Natural killer cell treated with Interleukin-12 subunit alpha and Interleukin-12 subunit beta and Interleukin-15 and Interleukin-18, amount 100 ng/mL, for 72 hours (primary cell): ENCODE measurements around the gene FGF22. TPM values are rescaled to one million over a fixed set of nuclear protein-coding genes. Genes with fewer than 3 reads are reported as not detected.
"Not testable (repeated sequence)": the region's sequence is repeated elsewhere in the genome, so short reads cannot be mapped to it uniquely, and the experiment has no call there.

ENCODE experiments used
- ATAC-seq, 2 donors: fragments of 150-1000 bp; cut with Tn5 transposase in 1 of 2; sonication (Bioruptor Pico), chemical (Tn5 transposase) in 1 of 2; 2 replicates each; pipeline ENCODE4 v1.10.0; 2021
- DNase-seq: peaks from one replicate; pipeline ENCODE4 v3.0.0; 2022; ENCODE audit warnings: low spot score
- H3K27ac Mint-ChIP-seq, 2 donors: 1 replicate in 1 of 2; 2 replicates in 1 of 2; pipeline ENCODE4 v1.8.0; 2022; ENCODE audit warnings: mixed read lengths in 2 of 2, mild to moderate bottlenecking in 1 of 2, moderate library complexity in 1 of 2
- H3K27me3 Mint-ChIP-seq, 2 donors: 1 replicate in 1 of 2; 2 replicates in 1 of 2; pipeline ENCODE4 v1.8.0; 2022; ENCODE audit warnings: mixed read lengths in 2 of 2
- H3K36me3 Mint-ChIP-seq: one replicate; pipeline ENCODE4 v1.8.0; 2022; ENCODE audit warnings: mixed read lengths
- H3K4me1 Mint-ChIP-seq, 2 donors: 1 replicate in 1 of 2; 2 replicates in 1 of 2; pipeline ENCODE4 v1.8.0; 2022; ENCODE audit warnings: low read depth in 2 of 2, mixed read lengths in 2 of 2, mild to moderate bottlenecking in 1 of 2
- H3K4me3 Mint-ChIP-seq: one replicate; pipeline ENCODE4 v1.8.0; 2022; ENCODE audit warnings: mixed read lengths
- H3K9me3 Mint-ChIP-seq: 2 replicates; pipeline ENCODE4 v1.8.0; 2022; ENCODE audit warnings: mixed read lengths
- total RNA-seq, 2 donors: library from RNA; stranded (reverse); gene quantifications; one replicate each; pipeline ENCODE4 v1.2.3, GENCODE V29; 2022

The FGF22 gene
- total RNA-seq, 2 donors from 2014 or later, result not detected

GRCh38 chr19:612941-613340 lies 26.7 kb upstream of the FGF22 start:
- DNase-seq (no peak), ATAC-seq (no peak)
- Mint-ChIP-seq H3K9me3 (no peaks in the 10 kb centered on the region), H3K36me3 (no peaks in the 10 kb centered on the region), H3K27me3 (peaks cover 0 to 9% of the 10 kb centered on the region in 2 donors), H3K4me1 (peaks cover 11 to 19% of the 10 kb centered on the region in 2 donors), H3K27ac (no peak overlapping the region), H3K4me3 (no peak overlapping the region)

GRCh38 chr19:613732-614567 lies 25.7 kb upstream of the FGF22 start:
- no peak for DNase-seq
- Mint-ChIP-seq H3K4me3 (no peak overlapping the region), H3K4me1 (peaks cover 11 to 19% of the 10 kb centered on the region in 2 donors), H3K36me3 (no peaks in the 10 kb centered on the region), H3K9me3 (no peaks in the 10 kb centered on the region), H3K27me3 (peaks cover 0 to 9% of the 10 kb centered on the region in 2 donors), H3K27ac (no peak overlapping the region)
- ATAC-seq, result no peak

- no peak overlapping the region for H3K27ac Mint-ChIP-seq
- H3K4me3 Mint-ChIP-seq, result no peak overlapping the region
- peaks cover 11 to 16% of the 10 kb centered on the region in 2 donors for H3K4me1 Mint-ChIP-seq
- peaks cover 0 to 9% of the 10 kb centered on the region in 2 donors for H3K27me3 Mint-ChIP-seq
- no peaks in the 10 kb centered on the region for H3K36me3 Mint-ChIP-seq
- no peaks in the 10 kb centered on the region for H3K9me3 Mint-ChIP-seq
- DNase-seq, result no peak
- ATAC-seq, result no peak
Measured at GRCh38 chr19:615619-616018, 24.1 kb upstream of the FGF22 start.

- DNase-seq (no peak), ATAC-seq (no peak)
- no peak overlapping the region for H3K4me3 Mint-ChIP-seq
- H3K4me1 Mint-ChIP-seq, result peaks cover 6 to 11% of the 10 kb centered on the region in 2 donors
- no peaks in the 10 kb centered on the region for H3K9me3 Mint-ChIP-seq
- no peaks in the 10 kb centered on the region for H3K36me3 Mint-ChIP-seq
- H3K27ac Mint-ChIP-seq, result no peak overlapping the region
- peaks cover 0 to 6% of the 10 kb centered on the region in 2 donors for H3K27me3 Mint-ChIP-seq
Measured at GRCh38 chr19:616062-616700, 23.5 kb upstream of the FGF22 start.

- Mint-ChIP-seq H3K27ac (no peak overlapping the region), H3K4me1 (peaks cover 0 to 7% of the 10 kb centered on the region in 2 donors), H3K4me3 (no peak overlapping the region), H3K9me3 (no peaks in the 10 kb centered on the region), H3K36me3 (no peaks in the 10 kb centered on the region), H3K27me3 (peaks cover 0 to 6% of the 10 kb centered on the region in 2 donors)
- ATAC-seq (no peak), DNase-seq (no peak)
Measured at GRCh38 chr19:616747-617526, 22.7 kb upstream of the FGF22 start.

- H3K27me3 Mint-ChIP-seq, result peaks cover 0 to 6% of the 10 kb centered on the region in 2 donors
- H3K4me3 Mint-ChIP-seq, result no peak overlapping the region
- no peak overlapping the region for H3K27ac Mint-ChIP-seq
- H3K9me3 Mint-ChIP-seq, result no peaks in the 10 kb centered on the region
- no peaks in the 10 kb centered on the region for H3K36me3 Mint-ChIP-seq
- H3K4me1 Mint-ChIP-seq, result peaks cover 0 to 7% of the 10 kb centered on the region in 2 donors
- DNase-seq (no peak), ATAC-seq (no peak)
Measured at GRCh38 chr19:617551-618246, 22.0 kb upstream of the FGF22 start.

- Mint-ChIP-seq H3K27ac (no peak overlapping the region), H3K27me3 (peaks cover 0 to 6% of the 10 kb centered on the region in 2 donors), H3K36me3 (no peaks in the 10 kb centered on the region), H3K4me1 (peaks cover 0 to 2% of the 10 kb centered on the region in 2 donors), H3K4me3 (no peak overlapping the region), H3K9me3 (no peaks in the 10 kb centered on the region)
- DNase-seq (no peak), ATAC-seq (no peak)
Measured at GRCh38 chr19:618247-618619, 21.4 kb upstream of the FGF22 start.

- peaks cover 0 to 2% of the 10 kb centered on the region in 2 donors for H3K4me1 Mint-ChIP-seq
- H3K4me3 Mint-ChIP-seq, result no peak overlapping the region
- H3K36me3 Mint-ChIP-seq, result no peaks in the 10 kb centered on the region
- DNase-seq, result no peak
- no peak overlapping the region for H3K27ac Mint-ChIP-seq
- H3K27me3 Mint-ChIP-seq, result peaks cover 0 to 6% of the 10 kb centered on the region in 2 donors
- no peaks in the 10 kb centered on the region for H3K9me3 Mint-ChIP-seq
- no peak for ATAC-seq
Measured at GRCh38 chr19:618674-619285, 20.9 kb upstream of the FGF22 start.

GRCh38 chr19:619286-620002 lies 20.2 kb upstream of the FGF22 start:
- Mint-ChIP-seq H3K4me1 (peaks cover 0 to 2% of the 10 kb centered on the region in 2 donors), H3K27ac (no peak overlapping the region), H3K9me3 (no peaks in the 10 kb centered on the region), H3K36me3 (no peaks in the 10 kb centered on the region), H3K4me3 (no peak overlapping the region), H3K27me3 (peaks cover 0 to 4% of the 10 kb centered on the region in 2 donors)
- ATAC-seq (no peak), DNase-seq (no peak)

GRCh38 chr19:620166-620862 lies 19.4 kb upstream of the FGF22 start:
- Mint-ChIP-seq H3K9me3 (no peaks in the 10 kb centered on the region), H3K4me1 (peaks cover 0 to 2% of the 10 kb centered on the region in 2 donors), H3K27ac (no peak overlapping the region), H3K27me3 (no peaks in the 10 kb centered on the region), H3K4me3 (no peak overlapping the region), H3K36me3 (no peaks in the 10 kb centered on the region)
- DNase-seq (no peak), ATAC-seq (no peak)

- not testable (repeated sequence) for H3K27me3 Mint-ChIP-seq, H3K27ac Mint-ChIP-seq, H3K36me3 Mint-ChIP-seq, DNase-seq, H3K4me1 Mint-ChIP-seq, H3K4me3 Mint-ChIP-seq, H3K9me3 Mint-ChIP-seq, ATAC-seq
Measured at GRCh38 chr19:621191-621590, 18.5 kb upstream of the FGF22 start.

- no peaks in the 10 kb centered on the region for H3K9me3 Mint-ChIP-seq
- ATAC-seq (no peak), DNase-seq (no peak)
- no peak overlapping the region for H3K27ac Mint-ChIP-seq
- H3K4me3 Mint-ChIP-seq, result no peak overlapping the region
- H3K4me1 Mint-ChIP-seq, result peaks cover 0 to 3% of the 10 kb centered on the region in 2 donors
- no peaks in the 10 kb centered on the region for H3K27me3 Mint-ChIP-seq
- H3K36me3 Mint-ChIP-seq, result no peaks in the 10 kb centered on the region
Measured at GRCh38 chr19:621819-622218, 17.9 kb upstream of the FGF22 start.
